Measurements from ENCODE around the gene FBXO3.
"Not testable (repeated sequence)": the region's sequence is repeated elsewhere in the genome, so short reads cannot be mapped to it uniquely, and the experiment has no call there.

FBXO3 gene, protein sequence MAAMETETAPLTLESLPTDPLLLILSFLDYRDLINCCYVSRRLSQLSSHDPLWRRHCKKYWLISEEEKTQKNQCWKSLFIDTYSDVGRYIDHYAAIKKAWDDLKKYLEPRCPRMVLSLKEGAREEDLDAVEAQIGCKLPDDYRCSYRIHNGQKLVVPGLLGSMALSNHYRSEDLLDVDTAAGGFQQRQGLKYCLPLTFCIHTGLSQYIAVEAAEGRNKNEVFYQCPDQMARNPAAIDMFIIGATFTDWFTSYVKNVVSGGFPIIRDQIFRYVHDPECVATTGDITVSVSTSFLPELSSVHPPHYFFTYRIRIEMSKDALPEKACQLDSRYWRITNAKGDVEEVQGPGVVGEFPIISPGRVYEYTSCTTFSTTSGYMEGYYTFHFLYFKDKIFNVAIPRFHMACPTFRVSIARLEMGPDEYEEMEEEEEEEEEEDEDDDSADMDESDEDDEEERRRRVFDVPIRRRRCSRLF

DNA sequence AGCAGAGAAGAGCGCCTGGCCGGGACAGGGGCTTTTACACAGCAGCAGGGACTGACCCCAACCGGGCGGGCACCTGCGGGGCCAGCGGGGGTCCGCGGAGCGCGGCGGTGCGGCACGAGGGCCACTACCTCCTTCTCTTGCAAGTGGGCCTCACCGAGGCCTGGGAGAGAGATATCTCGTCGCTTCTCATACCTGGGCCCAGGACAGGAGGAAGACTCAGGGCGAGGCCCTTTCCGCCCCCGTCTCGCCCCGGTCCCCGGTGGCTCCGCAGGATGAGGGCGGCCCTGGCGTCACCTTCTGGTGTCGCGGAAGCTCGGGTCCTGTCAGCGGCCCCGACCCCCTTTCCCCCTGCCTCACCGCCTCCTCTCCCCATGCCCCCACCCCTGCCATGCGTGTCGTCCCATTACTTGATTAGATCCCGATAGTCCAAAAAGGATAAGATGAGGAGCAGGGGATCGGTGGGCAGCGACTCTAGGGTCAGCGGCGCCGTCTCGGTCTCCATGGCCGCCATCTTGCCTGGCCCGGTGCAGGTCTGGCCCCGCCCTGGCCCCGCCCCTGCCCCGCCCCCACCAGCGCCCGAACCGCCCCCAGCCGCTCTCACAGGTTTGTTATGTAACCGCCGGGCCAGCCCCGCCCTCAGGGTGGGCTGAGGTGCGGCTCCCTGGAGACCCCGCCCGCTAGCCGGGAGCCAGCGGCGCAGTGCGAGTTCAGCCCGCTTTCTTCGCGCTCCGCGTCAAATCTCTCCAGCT lies at the start of gene FBXO3:
TSS of gene FBXO3 (minus strand) at position 534 of the 749 bp plus-strand sequence. CDS start at position 511, 23 bp downstream.
- H3K27ac ChIP-seq (ENCODE audit: low read depth, low read length): peak within 1 kb of the TSS; percentile 74
- H3K36me3 ChIP-seq (ENCODE audit: control insufficient read depth in 5 of 5, insufficient read depth in 5 of 5, low read length in 5 of 5): peaks cover 9 to 10% (median 10%) of the 10 kb centered on the region in 5 donors
- H3K4me1 ChIP-seq (ENCODE audit: control insufficient read depth in 5 of 5, insufficient read depth in 5 of 5, low read length in 5 of 5): peaks cover 0 to 34% (median 29%) of the 10 kb centered on the region in 5 donors
- H3K27me3 ChIP-seq (ENCODE audit: control insufficient read depth in 5 of 5, insufficient read depth in 4 of 5, low read length in 5 of 5): peaks cover 0 to 9% (median 6%) of the 10 kb centered on the region in 5 donors
- H3K4me3 ChIP-seq (ENCODE audit: low read depth in 1 of 5, low read length in 5 of 5): peak within 1 kb of the TSS; percentile 81 to 97 (median 94)
- H3K9ac ChIP-seq (ENCODE audit: low read length in 5 of 5): peak within 1 kb of the TSS; percentile 52 to 87 (median 80)
- H3K9me3 ChIP-seq (ENCODE audit: control insufficient read depth in 5 of 5, low read length in 5 of 5): no peaks in the 10 kb centered on the region

DNA sequence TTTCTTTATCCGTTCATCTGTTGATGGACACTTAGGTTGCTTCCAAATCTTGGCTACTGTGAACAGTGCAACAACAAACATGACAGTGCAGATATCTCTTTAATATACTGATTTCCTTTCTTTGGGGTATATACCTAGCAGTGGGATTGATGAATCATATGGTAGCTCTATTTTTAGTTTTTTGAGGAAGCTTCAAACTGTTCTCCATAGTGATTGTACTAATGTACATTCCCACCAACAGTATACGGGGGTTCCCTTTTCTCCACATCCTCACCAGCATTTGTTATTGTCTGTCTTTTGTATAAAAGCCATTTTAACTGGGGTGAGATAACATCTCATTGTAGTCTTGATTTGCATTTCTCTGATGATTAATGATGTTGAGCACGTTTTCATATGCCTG lies 48.7 kb upstream of the FBXO3 start:
- H3K4me1 ChIP-seq (ENCODE audit: control insufficient read depth in 5 of 5, insufficient read depth in 5 of 5, low read length in 5 of 5); H3K9ac ChIP-seq (ENCODE audit: low read length in 5 of 5); H3K4me3 ChIP-seq (ENCODE audit: low read depth in 1 of 5, low read length in 5 of 5); H3K9me3 ChIP-seq (ENCODE audit: control insufficient read depth in 5 of 5, low read length in 5 of 5); H3K36me3 ChIP-seq (ENCODE audit: control insufficient read depth in 5 of 5, insufficient read depth in 5 of 5, low read length in 5 of 5); H3K27ac ChIP-seq (ENCODE audit: low read depth, low read length): not testable (repeated sequence)
- peaks cover 11 to 45% (median 18%) of the 10 kb centered on the region in 5 donors for H3K27me3 ChIP-seq (ENCODE audit: control insufficient read depth in 5 of 5, insufficient read depth in 4 of 5, low read length in 5 of 5)

DNA sequence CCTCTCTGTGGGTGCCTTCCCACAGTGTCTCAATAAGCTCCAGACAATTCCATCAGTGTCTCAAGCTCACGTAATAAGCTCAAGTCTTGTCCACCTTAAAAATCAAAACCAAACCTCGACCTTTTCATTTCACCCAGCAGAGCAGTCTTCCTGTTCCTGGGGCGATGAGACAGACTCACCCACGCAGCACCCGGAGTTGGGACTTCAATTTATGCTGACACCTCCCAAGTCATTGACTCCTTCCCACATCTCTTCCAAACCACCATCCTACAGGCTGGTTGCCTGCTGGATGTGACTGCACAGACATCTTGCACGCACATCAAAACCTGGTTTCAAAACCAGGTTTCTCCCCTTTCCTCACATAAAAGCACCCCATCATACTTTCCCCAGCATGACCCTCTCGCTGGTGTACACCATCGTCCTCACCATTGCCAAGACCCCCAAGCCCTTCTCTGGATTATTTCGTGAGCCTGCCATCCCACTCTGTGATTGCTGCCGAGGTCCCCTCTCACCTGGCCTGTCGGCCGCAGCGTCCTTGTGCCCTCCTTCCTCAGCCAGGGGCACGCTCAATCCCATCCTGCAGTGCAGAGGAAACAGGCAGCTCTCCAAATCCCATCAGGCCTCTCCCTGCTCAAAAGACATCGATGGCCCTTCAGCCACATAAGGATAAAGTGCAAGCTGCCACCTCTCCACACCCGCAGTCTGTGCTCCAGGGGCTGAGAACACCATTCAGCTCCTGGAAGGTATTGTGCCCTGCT lies 45.1 kb upstream of the FBXO3 start:
- H3K27me3 ChIP-seq (ENCODE audit: control insufficient read depth in 5 of 5, insufficient read depth in 4 of 5, low read length in 5 of 5): peaks cover 15 to 28% (median 17%) of the 10 kb centered on the region in 5 donors
- no peaks in the 10 kb centered on the region for H3K4me1 ChIP-seq (ENCODE audit: control insufficient read depth in 5 of 5, insufficient read depth in 5 of 5, low read length in 5 of 5)
- H3K4me3 ChIP-seq (ENCODE audit: low read depth in 1 of 5, low read length in 5 of 5): no peak overlapping the region
- H3K36me3 ChIP-seq (ENCODE audit: control insufficient read depth in 5 of 5, insufficient read depth in 5 of 5, low read length in 5 of 5): no peaks in the 10 kb centered on the region
- no peak overlapping the region for H3K9ac ChIP-seq (ENCODE audit: low read length in 5 of 5)
- H3K27ac ChIP-seq (ENCODE audit: low read depth, low read length): no peak overlapping the region
- no peaks in the 10 kb centered on the region for H3K9me3 ChIP-seq (ENCODE audit: control insufficient read depth in 5 of 5, low read length in 5 of 5)

DNA sequence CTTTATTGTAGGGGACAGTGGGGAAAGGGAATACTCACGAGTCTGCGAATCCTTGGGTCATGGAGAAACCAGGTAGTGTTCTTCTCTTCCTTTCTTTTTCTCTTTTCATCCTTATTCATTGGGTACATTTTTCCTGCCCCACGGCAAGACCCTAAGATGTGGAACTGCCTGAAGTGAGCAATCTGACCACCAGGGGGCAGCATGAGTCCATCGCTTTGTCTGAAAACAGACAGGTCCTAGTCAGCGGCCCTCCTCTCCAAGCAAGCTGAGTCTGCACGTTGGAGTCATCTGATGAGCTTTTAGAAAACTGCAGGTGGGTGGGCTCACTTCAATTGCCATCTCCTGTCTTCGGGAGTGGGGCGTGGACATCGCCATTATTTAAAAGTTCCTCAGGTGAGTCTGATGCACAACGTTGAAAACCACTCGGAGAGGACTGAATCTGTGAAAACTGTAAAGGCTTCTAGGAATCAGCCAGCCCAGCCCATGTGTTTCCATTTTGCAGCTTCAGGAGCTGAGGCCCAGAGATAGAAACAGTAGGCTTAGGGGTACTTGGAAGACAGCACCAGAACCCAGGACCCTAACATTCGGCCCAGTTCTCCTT lies 34.0 kb upstream of the FBXO3 start:
- Histone ChIP-seq H3K27ac (ENCODE audit: low read depth, low read length) (no peak overlapping the region), H3K9me3 (ENCODE audit: control insufficient read depth in 5 of 5, low read length in 5 of 5) (no peaks in the 10 kb centered on the region), H3K4me1 (ENCODE audit: control insufficient read depth in 5 of 5, insufficient read depth in 5 of 5, low read length in 5 of 5) (no peaks in the 10 kb centered on the region), H3K27me3 (ENCODE audit: control insufficient read depth in 5 of 5, insufficient read depth in 4 of 5, low read length in 5 of 5) (peaks cover 0 to 2% (median 0%) of the 10 kb centered on the region in 5 donors), H3K4me3 (ENCODE audit: low read depth in 1 of 5, low read length in 5 of 5) (peak overlapping the region in 1 of 5 donors; percentile 15), H3K9ac (ENCODE audit: low read length in 5 of 5) (no peak overlapping the region), H3K36me3 (ENCODE audit: control insufficient read depth in 5 of 5, insufficient read depth in 5 of 5, low read length in 5 of 5) (no peaks in the 10 kb centered on the region)

DNA sequence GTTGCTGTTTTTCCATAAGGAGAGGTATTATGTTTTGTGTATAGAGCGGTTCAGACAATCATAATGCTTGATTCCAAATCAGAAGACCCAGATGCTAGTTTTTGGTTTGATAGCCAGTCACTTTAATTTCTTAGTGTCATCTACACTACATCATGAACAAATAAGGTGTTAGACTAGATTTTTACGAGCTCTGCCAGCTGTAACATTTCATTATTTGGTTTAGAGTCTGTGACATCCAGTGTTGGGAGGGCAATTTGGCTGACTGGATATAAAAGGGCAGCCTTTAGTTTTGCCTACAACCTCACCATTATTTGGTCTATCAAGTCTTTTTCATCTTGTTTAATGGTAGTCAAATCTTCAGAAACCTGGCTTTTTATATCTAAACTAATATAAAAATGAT lies 30.2 kb upstream of the FBXO3 start:
- Histone ChIP-seq H3K9ac (ENCODE audit: low read length in 5 of 5) (no peak overlapping the region), H3K36me3 (ENCODE audit: control insufficient read depth in 5 of 5, insufficient read depth in 5 of 5, low read length in 5 of 5) (no peaks in the 10 kb centered on the region), H3K27me3 (ENCODE audit: control insufficient read depth in 5 of 5, insufficient read depth in 4 of 5, low read length in 5 of 5) (peaks cover 3 to 24% (median 20%) of the 10 kb centered on the region in 5 donors), H3K4me1 (ENCODE audit: control insufficient read depth in 5 of 5, insufficient read depth in 5 of 5, low read length in 5 of 5) (peaks cover 5 to 11% (median 8%) of the 10 kb centered on the region in 5 donors), H3K4me3 (ENCODE audit: low read depth in 1 of 5, low read length in 5 of 5) (no peak overlapping the region), H3K27ac (ENCODE audit: low read depth, low read length) (no peak overlapping the region), H3K9me3 (ENCODE audit: control insufficient read depth in 5 of 5, low read length in 5 of 5) (no peaks in the 10 kb centered on the region)

DNA sequence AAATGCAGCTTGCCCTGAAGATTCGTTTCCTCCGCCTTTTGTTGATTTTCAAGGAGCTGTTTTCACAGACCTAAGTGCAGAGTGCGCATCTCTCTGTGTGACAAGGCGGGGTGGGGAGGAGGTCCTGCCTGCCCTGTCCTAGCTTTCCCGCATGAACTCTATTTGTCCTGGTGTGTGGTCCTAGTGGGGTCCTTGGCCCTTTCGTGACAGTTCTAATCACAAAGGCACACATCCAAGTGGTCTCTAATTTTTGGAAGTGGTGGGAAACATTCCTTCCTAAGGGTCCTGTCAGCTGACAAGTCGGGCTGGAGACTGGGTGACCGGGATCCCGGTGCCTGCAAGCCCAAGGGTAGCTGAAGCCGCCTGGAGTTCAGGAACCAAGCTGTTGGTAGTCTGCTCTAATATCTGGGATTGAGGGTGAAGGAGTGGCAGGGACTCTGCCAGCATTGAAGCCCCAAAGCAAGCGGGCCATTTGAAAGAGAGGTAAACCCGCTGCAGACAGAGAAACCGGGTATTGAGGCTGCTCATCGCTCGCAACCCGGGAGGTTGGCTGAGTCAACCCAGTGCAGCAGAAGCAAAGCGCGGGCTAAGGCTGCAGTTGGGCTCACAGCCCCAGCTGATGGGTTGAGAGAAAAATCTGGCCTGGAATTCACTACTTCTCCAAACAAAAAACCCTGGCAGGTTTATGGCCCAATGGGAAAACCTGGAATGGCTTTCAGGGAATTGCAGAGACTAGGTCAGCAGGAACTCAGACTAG lies 28.1 kb upstream of the FBXO3 start:
- Histone ChIP-seq H3K27ac (ENCODE audit: low read depth, low read length) (no peak overlapping the region), H3K9ac (ENCODE audit: low read length in 5 of 5) (no peak overlapping the region), H3K9me3 (ENCODE audit: control insufficient read depth in 5 of 5, low read length in 5 of 5) (no peaks in the 10 kb centered on the region), H3K4me3 (ENCODE audit: low read depth in 1 of 5, low read length in 5 of 5) (peak overlapping the region in 4 of 5 donors; percentile 29 to 56 (median 36)), H3K4me1 (ENCODE audit: control insufficient read depth in 5 of 5, insufficient read depth in 5 of 5, low read length in 5 of 5) (peaks cover 5 to 11% (median 8%) of the 10 kb centered on the region in 5 donors), H3K27me3 (ENCODE audit: control insufficient read depth in 5 of 5, insufficient read depth in 4 of 5, low read length in 5 of 5) (peaks cover 3 to 29% (median 22%) of the 10 kb centered on the region in 5 donors), H3K36me3 (ENCODE audit: control insufficient read depth in 5 of 5, insufficient read depth in 5 of 5, low read length in 5 of 5) (no peaks in the 10 kb centered on the region)

DNA sequence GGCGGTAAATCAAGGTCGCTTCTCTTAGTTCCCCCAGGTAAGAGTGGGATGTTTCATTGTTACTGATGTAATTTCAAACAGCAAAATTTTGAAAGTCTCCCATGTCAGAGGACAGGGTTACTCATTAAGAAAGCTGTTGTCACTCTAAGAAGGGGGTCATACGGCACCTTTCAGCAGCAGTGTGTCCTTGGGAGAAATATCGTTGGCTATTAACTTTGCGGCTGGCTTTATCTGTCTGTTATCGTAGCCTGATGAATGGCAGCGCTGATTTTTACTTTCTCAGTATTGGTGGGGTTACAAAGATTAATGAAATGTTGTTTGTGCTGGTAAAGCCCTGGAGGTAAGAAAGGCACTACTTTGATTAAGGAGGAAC lies 27.5 kb upstream of the FBXO3 start:
- peaks cover 5 to 11% (median 8%) of the 10 kb centered on the region in 5 donors for H3K4me1 ChIP-seq (ENCODE audit: control insufficient read depth in 5 of 5, insufficient read depth in 5 of 5, low read length in 5 of 5)
- H3K36me3 ChIP-seq (ENCODE audit: control insufficient read depth in 5 of 5, insufficient read depth in 5 of 5, low read length in 5 of 5): no peaks in the 10 kb centered on the region
- no peak overlapping the region for H3K9ac ChIP-seq (ENCODE audit: low read length in 5 of 5)
- no peaks in the 10 kb centered on the region for H3K9me3 ChIP-seq (ENCODE audit: control insufficient read depth in 5 of 5, low read length in 5 of 5)
- H3K27ac ChIP-seq (ENCODE audit: low read depth, low read length): no peak overlapping the region
- H3K27me3 ChIP-seq (ENCODE audit: control insufficient read depth in 5 of 5, insufficient read depth in 4 of 5, low read length in 5 of 5): peaks cover 3 to 32% (median 22%) of the 10 kb centered on the region in 5 donors
- H3K4me3 ChIP-seq (ENCODE audit: low read depth in 1 of 5, low read length in 5 of 5): peak overlapping the region in 2 of 5 donors; percentile 29 to 37

DNA sequence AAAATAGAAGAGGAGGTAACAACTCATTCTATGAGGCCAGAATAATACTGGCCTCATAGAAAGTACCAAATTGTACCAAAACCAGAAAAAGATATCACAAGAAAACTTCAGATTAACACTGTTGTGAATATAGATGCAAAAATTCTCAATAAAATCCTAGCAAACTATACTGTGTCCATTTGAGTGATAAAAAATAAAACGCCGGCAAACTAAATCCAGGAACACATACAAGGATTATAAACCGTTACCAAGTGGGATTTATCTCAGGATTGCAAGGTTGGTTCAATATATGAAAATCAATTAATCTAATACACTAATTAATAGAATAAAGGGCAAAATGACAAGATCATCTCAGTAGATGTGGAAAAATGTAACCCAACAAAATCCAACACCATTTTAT lies 23.6 kb upstream of the FBXO3 start:
- H3K4me1 ChIP-seq (ENCODE audit: control insufficient read depth in 5 of 5, insufficient read depth in 5 of 5, low read length in 5 of 5): peaks cover 5 to 11% (median 8%) of the 10 kb centered on the region in 5 donors
- peaks cover 3 to 39% (median 19%) of the 10 kb centered on the region in 5 donors for H3K27me3 ChIP-seq (ENCODE audit: control insufficient read depth in 5 of 5, insufficient read depth in 4 of 5, low read length in 5 of 5)
- no peak overlapping the region for H3K4me3 ChIP-seq (ENCODE audit: low read depth in 1 of 5, low read length in 5 of 5)
- H3K36me3 ChIP-seq (ENCODE audit: control insufficient read depth in 5 of 5, insufficient read depth in 5 of 5, low read length in 5 of 5): no peaks in the 10 kb centered on the region
- no peak overlapping the region for H3K27ac ChIP-seq (ENCODE audit: low read depth, low read length)
- peaks cover 0 to 5% (median 0%) of the 10 kb centered on the region in 5 donors for H3K9me3 ChIP-seq (ENCODE audit: control insufficient read depth in 5 of 5, low read length in 5 of 5)
- no peak overlapping the region for H3K9ac ChIP-seq (ENCODE audit: low read length in 5 of 5)

DNA sequence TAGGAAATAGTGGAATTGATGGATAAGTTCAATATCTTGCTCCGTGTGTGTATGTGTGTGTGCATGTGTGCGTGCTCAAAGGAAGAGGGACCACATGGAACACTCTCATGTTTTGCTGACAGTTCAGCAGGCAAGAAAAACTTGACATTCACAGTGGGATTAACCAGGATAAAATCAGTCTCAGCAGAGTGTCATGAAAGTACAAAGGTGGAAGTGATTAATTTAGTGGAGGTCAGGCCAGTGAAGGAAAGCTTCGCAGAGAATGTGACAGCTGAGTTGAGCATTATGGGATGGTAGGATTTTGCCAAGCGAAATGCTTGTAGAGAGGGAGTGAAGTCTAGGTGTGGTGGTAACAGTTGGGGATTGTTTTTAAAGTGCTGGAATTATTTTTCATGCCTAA lies 15.7 kb upstream of the FBXO3 start:
- no peaks in the 10 kb centered on the region for H3K36me3 ChIP-seq (ENCODE audit: control insufficient read depth in 5 of 5, insufficient read depth in 5 of 5, low read length in 5 of 5)
- H3K9ac ChIP-seq (ENCODE audit: low read length in 5 of 5): no peak overlapping the region
- peaks cover 0 to 5% (median 0%) of the 10 kb centered on the region in 5 donors for H3K9me3 ChIP-seq (ENCODE audit: control insufficient read depth in 5 of 5, low read length in 5 of 5)
- no peaks in the 10 kb centered on the region for H3K4me1 ChIP-seq (ENCODE audit: control insufficient read depth in 5 of 5, insufficient read depth in 5 of 5, low read length in 5 of 5)
- no peak overlapping the region for H3K4me3 ChIP-seq (ENCODE audit: low read depth in 1 of 5, low read length in 5 of 5)
- H3K27ac ChIP-seq (ENCODE audit: low read depth, low read length): no peak overlapping the region
- peaks cover 0 to 5% (median 3%) of the 10 kb centered on the region in 5 donors for H3K27me3 ChIP-seq (ENCODE audit: control insufficient read depth in 5 of 5, insufficient read depth in 4 of 5, low read length in 5 of 5)
